C4-2B (cell line): ENCODE measurements around the gene CYLD.

ENCODE experiments used
- H3K27ac ChIP-seq: fragments of 450-650 bp; 2 replicates; pipeline ENCODE4 v1.5.1; 2017
- CTCF ChIP-seq: fragments of 450-650 bp; conservative IDR thresholded peaks from 2 replicates; pipeline ENCODE4 v1.5.1; 2017; ENCODE audit warnings: mild to moderate bottlenecking
- ZFX ChIP-seq: fragments of 450-650 bp; IDR thresholded peaks from 2 replicates; pipeline ENCODE4 v1.6.1; 2017

The CYLD gene

DNA sequence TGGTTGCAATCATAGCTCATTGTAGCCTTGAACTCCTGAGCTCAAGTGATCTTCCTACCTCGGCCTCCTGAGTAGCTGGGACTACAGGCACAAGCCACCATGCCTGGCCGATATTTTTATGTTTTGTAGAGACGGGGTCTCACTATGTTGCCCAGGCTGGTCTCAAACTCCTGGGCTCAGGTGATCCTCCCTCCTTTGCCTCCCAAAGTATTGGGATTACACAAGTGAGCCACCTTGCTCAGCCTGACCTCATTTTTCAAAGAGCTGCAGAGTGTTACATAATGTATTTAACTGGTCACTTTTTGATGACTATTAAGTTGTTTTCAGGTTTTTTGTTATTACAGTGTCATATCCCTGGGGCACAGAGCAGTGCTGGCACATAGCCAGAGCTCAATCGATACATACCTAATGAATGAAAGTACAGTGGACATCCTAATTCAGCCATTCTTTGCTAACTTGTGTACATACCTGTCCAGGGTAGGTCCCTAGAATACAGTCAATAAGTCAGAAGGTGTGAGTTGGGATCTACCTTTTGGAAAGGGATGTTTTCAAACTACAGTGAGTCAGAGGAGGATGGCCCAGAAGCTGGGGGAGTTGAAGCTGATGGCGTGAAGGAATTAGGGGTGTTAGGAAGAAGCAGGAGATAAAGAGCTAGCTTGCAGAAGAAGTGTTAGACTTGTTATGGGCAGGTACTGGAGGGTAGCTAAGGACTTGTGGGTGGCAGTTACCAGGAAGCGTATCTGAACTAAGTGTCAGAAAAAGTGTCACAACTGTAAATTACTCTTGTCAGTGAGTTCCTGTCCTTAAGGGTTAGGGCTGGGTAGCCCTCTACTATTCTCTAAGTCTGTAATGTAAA, 20.1 kb upstream of the CYLD start:
- TF ChIP-seq ZFX (no peak), CTCF (no peak)
- H3K27ac ChIP-seq: no peak overlapping the region

DNA sequence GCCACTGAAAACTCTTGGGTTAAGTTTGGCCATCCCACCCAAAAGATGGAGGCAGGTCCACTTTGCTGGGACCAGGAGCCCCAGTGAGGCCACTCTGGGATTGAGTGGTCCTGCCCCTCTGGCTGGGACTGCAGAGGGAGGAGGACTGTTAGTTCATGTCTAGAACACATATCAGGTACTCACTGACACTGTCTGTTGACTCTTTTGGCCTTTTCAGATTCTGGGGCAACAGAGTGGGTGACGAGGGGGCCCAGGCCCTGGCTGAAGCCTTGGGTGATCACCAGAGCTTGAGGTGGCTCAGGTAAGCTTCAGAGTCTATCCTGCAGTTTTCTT, 19.5 kb upstream of the CYLD start:
- TF ChIP-seq CTCF (no peak), ZFX (no peak)
- H3K27ac ChIP-seq: no peak overlapping the region

- no peak overlapping the region for H3K27ac ChIP-seq
- TF ChIP-seq ZFX (no peak), CTCF (no peak)
Observed at GRCh38 chr16:50722960-50723359, 18.9 kb upstream of the CYLD start.

GRCh38 chr16:50724306-50724705, 17.6 kb upstream of the CYLD start:
- TF ChIP-seq ZFX (no peak), CTCF (no peak)
- no peak overlapping the region for H3K27ac ChIP-seq

DNA sequence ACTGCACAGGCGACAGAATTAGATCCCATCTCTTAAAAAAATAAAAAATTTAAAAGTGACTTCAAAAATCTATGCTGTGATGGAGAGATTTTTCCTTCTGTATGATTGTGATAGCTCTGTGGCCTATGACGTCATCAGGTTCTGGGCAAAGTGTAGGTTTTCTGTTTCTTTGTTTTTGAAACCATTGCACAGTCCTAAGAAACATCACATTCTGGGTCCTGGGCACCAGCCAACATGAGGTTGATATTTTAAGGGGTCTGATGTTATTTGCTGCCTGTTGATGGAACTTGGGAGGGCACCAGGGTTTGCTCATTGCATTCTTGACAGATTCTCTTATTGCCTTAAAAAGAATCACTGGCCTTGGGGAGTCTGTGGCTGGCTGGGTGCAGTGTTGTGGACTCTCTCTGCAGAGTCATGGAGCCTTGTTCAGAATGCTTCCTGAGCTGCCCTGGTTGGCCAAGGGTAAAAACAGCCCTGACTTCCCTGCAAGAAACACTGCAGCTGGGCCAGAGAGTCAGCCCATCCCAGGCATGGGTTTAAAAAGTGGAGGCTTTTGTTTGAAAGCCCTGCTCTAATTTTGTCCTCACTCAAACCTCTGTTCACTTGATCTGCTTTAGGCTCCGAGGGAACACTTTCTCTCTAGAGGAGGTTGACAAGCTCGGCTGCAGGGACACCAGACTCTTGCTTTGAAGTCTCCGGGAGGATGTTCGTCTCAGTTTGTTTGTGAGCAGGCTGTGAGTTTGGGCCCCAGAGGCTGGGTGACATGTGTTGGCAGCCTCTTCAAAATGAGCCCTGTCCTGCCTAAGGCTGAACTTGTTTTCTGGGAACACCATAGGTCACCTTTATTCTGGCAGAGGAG, 10.5 kb upstream of the CYLD start:
- no peak overlapping the region for H3K27ac ChIP-seq
- no peak for TF ChIP-seq ZFX
- TF ChIP-seq CTCF: no peak

DNA sequence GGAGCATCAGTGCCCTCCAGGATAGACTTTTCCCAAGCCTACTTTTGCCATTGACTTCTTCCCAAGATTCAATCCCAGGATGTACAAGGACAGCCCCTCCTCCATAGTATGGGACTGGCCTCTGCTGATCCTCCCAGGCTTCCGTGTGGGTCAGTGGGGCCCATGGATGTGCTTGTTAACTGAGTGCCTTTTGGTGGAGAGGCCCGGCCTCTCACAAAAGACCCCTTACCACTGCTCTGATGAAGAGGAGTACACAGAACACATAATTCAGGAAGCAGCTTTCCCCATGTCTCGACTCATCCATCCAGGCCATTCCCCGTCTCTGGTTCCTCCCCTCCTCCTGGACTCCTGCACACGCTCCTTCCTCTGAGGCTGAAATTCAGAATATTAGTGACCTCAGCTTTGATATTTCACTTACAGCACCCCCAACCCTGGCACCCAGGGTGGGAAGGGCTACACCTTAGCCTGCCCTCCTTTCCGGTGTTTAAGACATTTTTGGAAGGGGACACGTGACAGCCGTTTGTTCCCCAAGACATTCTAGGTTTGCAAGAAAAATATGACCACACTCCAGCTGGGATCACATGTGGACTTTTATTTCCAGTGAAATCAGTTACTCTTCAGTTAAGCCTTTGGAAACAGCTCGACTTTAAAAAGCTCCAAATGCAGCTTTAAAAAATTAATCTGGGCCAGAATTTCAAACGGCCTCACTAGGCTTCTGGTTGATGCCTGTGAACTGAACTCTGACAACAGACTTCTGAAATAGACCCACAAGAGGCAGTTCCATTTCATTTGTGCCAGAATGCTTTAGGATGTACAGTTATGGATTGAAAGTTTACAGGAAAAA, 9.7 kb upstream of the CYLD start:
- TF ChIP-seq ZFX: no peak
- TF ChIP-seq CTCF: no peak
- no peak overlapping the region for H3K27ac ChIP-seq
